Measurements from ENCODE around the gene NCKAP1.
"Not testable (repeated sequence)": the region's sequence is repeated elsewhere in the genome, so short reads cannot be mapped to it uniquely, and the experiment has no call there.

Gene NCKAP1

GRCh38 chr2:182980115-182980514 lies 58.1 kb downstream of the NCKAP1 start:
- H3K9me3 ChIP-seq (ENCODE audit: control insufficient read depth, low read length), result no peaks in the 10 kb centered on the region
- no peak overlapping the region for H3K9ac ChIP-seq (ENCODE audit: low read length)
- peaks cover 4% of the 10 kb centered on the region for H3K36me3 ChIP-seq (ENCODE audit: control insufficient read depth, insufficient read depth, low read length)
- H3K4me1 ChIP-seq (ENCODE audit: control insufficient read depth, insufficient read depth, low read length), result no peaks in the 10 kb centered on the region
- no peak overlapping the region for H3K4me3 ChIP-seq (ENCODE audit: low read length)
- H3K27me3 ChIP-seq (ENCODE audit: control insufficient read depth, insufficient read depth, low read length), result no peaks in the 10 kb centered on the region

- Histone ChIP-seq H3K9ac (ENCODE audit: low read length) (no peak overlapping the region), H3K4me3 (ENCODE audit: low read length) (no peak overlapping the region), H3K4me1 (ENCODE audit: control insufficient read depth, insufficient read depth, low read length) (no peaks in the 10 kb centered on the region), H3K9me3 (ENCODE audit: control insufficient read depth, low read length) (no peaks in the 10 kb centered on the region), H3K36me3 (ENCODE audit: control insufficient read depth, insufficient read depth, low read length) (no peaks in the 10 kb centered on the region), H3K27me3 (ENCODE audit: control insufficient read depth, insufficient read depth, low read length) (no peaks in the 10 kb centered on the region)
Measured at GRCh38 chr2:182977463-182977862, 60.8 kb downstream of the NCKAP1 start.

- Histone ChIP-seq H3K4me3 (ENCODE audit: low read length) (no peak overlapping the region), H3K9ac (ENCODE audit: low read length) (no peak overlapping the region), H3K4me1 (ENCODE audit: control insufficient read depth, insufficient read depth, low read length) (no peaks in the 10 kb centered on the region), H3K9me3 (ENCODE audit: control insufficient read depth, low read length) (no peaks in the 10 kb centered on the region), H3K36me3 (ENCODE audit: control insufficient read depth, insufficient read depth, low read length) (no peaks in the 10 kb centered on the region), H3K27me3 (ENCODE audit: control insufficient read depth, insufficient read depth, low read length) (no peaks in the 10 kb centered on the region)
Measured at GRCh38 chr2:182973441-182974352, 64.6 kb downstream of the NCKAP1 start.

- no peak overlapping the region for H3K4me3 ChIP-seq (ENCODE audit: low read length)
- H3K4me1 ChIP-seq (ENCODE audit: control insufficient read depth, insufficient read depth, low read length), result no peaks in the 10 kb centered on the region
- H3K27me3 ChIP-seq (ENCODE audit: control insufficient read depth, insufficient read depth, low read length), result no peaks in the 10 kb centered on the region
- no peaks in the 10 kb centered on the region for H3K9me3 ChIP-seq (ENCODE audit: control insufficient read depth, low read length)
- no peaks in the 10 kb centered on the region for H3K36me3 ChIP-seq (ENCODE audit: control insufficient read depth, insufficient read depth, low read length)
- H3K9ac ChIP-seq (ENCODE audit: low read length), result no peak overlapping the region
Measured at GRCh38 chr2:182972548-182972942, 65.7 kb downstream of the NCKAP1 start.

GRCh38 chr2:182971820-182972547 lies 66.3 kb downstream of the NCKAP1 start:
- Histone ChIP-seq H3K4me1 (ENCODE audit: control insufficient read depth, insufficient read depth, low read length) (no peaks in the 10 kb centered on the region), H3K9me3 (ENCODE audit: control insufficient read depth, low read length) (no peaks in the 10 kb centered on the region), H3K27me3 (ENCODE audit: control insufficient read depth, insufficient read depth, low read length) (no peaks in the 10 kb centered on the region), H3K9ac (ENCODE audit: low read length) (no peak overlapping the region), H3K36me3 (ENCODE audit: control insufficient read depth, insufficient read depth, low read length) (no peaks in the 10 kb centered on the region), H3K4me3 (ENCODE audit: low read length) (no peak overlapping the region)

- Histone ChIP-seq H3K4me1 (ENCODE audit: control insufficient read depth, insufficient read depth, low read length) (no peaks in the 10 kb centered on the region), H3K4me3 (ENCODE audit: low read length) (no peak overlapping the region), H3K9me3 (ENCODE audit: control insufficient read depth, low read length) (no peaks in the 10 kb centered on the region), H3K36me3 (ENCODE audit: control insufficient read depth, insufficient read depth, low read length) (no peaks in the 10 kb centered on the region), H3K9ac (ENCODE audit: low read length) (no peak overlapping the region), H3K27me3 (ENCODE audit: control insufficient read depth, insufficient read depth, low read length) (no peaks in the 10 kb centered on the region)
Measured at GRCh38 chr2:182970486-182970885, 67.8 kb downstream of the NCKAP1 start.

GRCh38 chr2:182968493-182968892 lies 69.8 kb downstream of the NCKAP1 start:
- no peaks in the 10 kb centered on the region for H3K9me3 ChIP-seq (ENCODE audit: control insufficient read depth, low read length)
- H3K9ac ChIP-seq (ENCODE audit: low read length), result no peak overlapping the region
- H3K27me3 ChIP-seq (ENCODE audit: control insufficient read depth, insufficient read depth, low read length), result no peaks in the 10 kb centered on the region
- H3K4me1 ChIP-seq (ENCODE audit: control insufficient read depth, insufficient read depth, low read length), result no peaks in the 10 kb centered on the region
- H3K4me3 ChIP-seq (ENCODE audit: low read length), result no peak overlapping the region
- no peaks in the 10 kb centered on the region for H3K36me3 ChIP-seq (ENCODE audit: control insufficient read depth, insufficient read depth, low read length)

GRCh38 chr2:182966356-182966755 lies 71.9 kb downstream of the NCKAP1 start:
- not testable (repeated sequence) for H3K4me1 ChIP-seq (ENCODE audit: control insufficient read depth, insufficient read depth, low read length); H3K4me3 ChIP-seq (ENCODE audit: low read length); H3K9ac ChIP-seq (ENCODE audit: low read length); H3K36me3 ChIP-seq (ENCODE audit: control insufficient read depth, insufficient read depth, low read length); H3K27me3 ChIP-seq (ENCODE audit: control insufficient read depth, insufficient read depth, low read length); H3K9me3 ChIP-seq (ENCODE audit: control insufficient read depth, low read length)

- no peaks in the 10 kb centered on the region for H3K27me3 ChIP-seq (ENCODE audit: control insufficient read depth, insufficient read depth, low read length)
- H3K36me3 ChIP-seq (ENCODE audit: control insufficient read depth, insufficient read depth, low read length), result no peaks in the 10 kb centered on the region
- H3K9me3 ChIP-seq (ENCODE audit: control insufficient read depth, low read length), result no peaks in the 10 kb centered on the region
- H3K4me1 ChIP-seq (ENCODE audit: control insufficient read depth, insufficient read depth, low read length), result no peaks in the 10 kb centered on the region
- no peak overlapping the region for H3K9ac ChIP-seq (ENCODE audit: low read length)
- H3K4me3 ChIP-seq (ENCODE audit: low read length), result no peak overlapping the region
Measured at GRCh38 chr2:182962641-182963040, 75.6 kb downstream of the NCKAP1 start.

GRCh38 chr2:182960869-182961268 lies 77.4 kb downstream of the NCKAP1 start:
- not testable (repeated sequence) for H3K9me3 ChIP-seq (ENCODE audit: control insufficient read depth, low read length); H3K9ac ChIP-seq (ENCODE audit: low read length); H3K4me1 ChIP-seq (ENCODE audit: control insufficient read depth, insufficient read depth, low read length); H3K27me3 ChIP-seq (ENCODE audit: control insufficient read depth, insufficient read depth, low read length); H3K36me3 ChIP-seq (ENCODE audit: control insufficient read depth, insufficient read depth, low read length); H3K4me3 ChIP-seq (ENCODE audit: low read length)

GRCh38 chr2:182954789-182955188 lies 83.5 kb downstream of the NCKAP1 start:
- no peak overlapping the region for H3K4me3 ChIP-seq (ENCODE audit: low read length)
- no peaks in the 10 kb centered on the region for H3K36me3 ChIP-seq (ENCODE audit: control insufficient read depth, insufficient read depth, low read length)
- no peaks in the 10 kb centered on the region for H3K9me3 ChIP-seq (ENCODE audit: control insufficient read depth, low read length)
- H3K9ac ChIP-seq (ENCODE audit: low read length), result no peak overlapping the region
- no peaks in the 10 kb centered on the region for H3K4me1 ChIP-seq (ENCODE audit: control insufficient read depth, insufficient read depth, low read length)
- no peaks in the 10 kb centered on the region for H3K27me3 ChIP-seq (ENCODE audit: control insufficient read depth, insufficient read depth, low read length)

- H3K27me3 ChIP-seq (ENCODE audit: control insufficient read depth, insufficient read depth, low read length), result no peaks in the 10 kb centered on the region
- H3K9ac ChIP-seq (ENCODE audit: low read length), result no peak overlapping the region
- H3K9me3 ChIP-seq (ENCODE audit: control insufficient read depth, low read length), result no peaks in the 10 kb centered on the region
- no peaks in the 10 kb centered on the region for H3K36me3 ChIP-seq (ENCODE audit: control insufficient read depth, insufficient read depth, low read length)
- no peaks in the 10 kb centered on the region for H3K4me1 ChIP-seq (ENCODE audit: control insufficient read depth, insufficient read depth, low read length)
- H3K4me3 ChIP-seq (ENCODE audit: low read length), result no peak overlapping the region
Measured at GRCh38 chr2:182952741-182953450, 85.4 kb downstream of the NCKAP1 start.

Measured in mucosa of stomach (tissue), 1 donor.